Endometrial microvascular endothelial cells (primary cell): Measurements from ENCODE around the gene ECHS1. TPM values are rescaled to one million over a fixed set of nuclear protein-coding genes. Genes with fewer than 3 reads are reported as not detected.
"Not testable (repeated sequence)": the region's sequence is repeated elsewhere in the genome, so short reads cannot be mapped to it uniquely, and the experiment has no call there.

Source experiments
- in situ Hi-C: cut with HindIII; loops from 2 replicates; pipeline ENCODE4 v1.10.0; 2017; ENCODE audit warnings: low sequenced_read_pairs, low pct_unique_long_range_greater_than_20kb; ENCODE audit errors: inconsistent ontology term
- total RNA-seq: library from RNA; depleted of rRNA; stranded (reverse); fragments of >200 nt; gene quantifications from one replicate; pipeline ENCODE4 v1.2.3, GENCODE V29; 2015; ENCODE audit errors: inconsistent ontology term

ECHS1 gene
- total RNA-seq, 1 donor from 2014 or later: 136 TPM

GRCh38 chr10:133332936-133333699 is 40.0 kb downstream of the ECHS1 start:
- in situ Hi-C loops: no loop called here

- in situ Hi-C loops: no loop called here
These were observed 43.5 kb downstream of the ECHS1 start for GRCh38 chr10:133329491-133330202.

DNA sequence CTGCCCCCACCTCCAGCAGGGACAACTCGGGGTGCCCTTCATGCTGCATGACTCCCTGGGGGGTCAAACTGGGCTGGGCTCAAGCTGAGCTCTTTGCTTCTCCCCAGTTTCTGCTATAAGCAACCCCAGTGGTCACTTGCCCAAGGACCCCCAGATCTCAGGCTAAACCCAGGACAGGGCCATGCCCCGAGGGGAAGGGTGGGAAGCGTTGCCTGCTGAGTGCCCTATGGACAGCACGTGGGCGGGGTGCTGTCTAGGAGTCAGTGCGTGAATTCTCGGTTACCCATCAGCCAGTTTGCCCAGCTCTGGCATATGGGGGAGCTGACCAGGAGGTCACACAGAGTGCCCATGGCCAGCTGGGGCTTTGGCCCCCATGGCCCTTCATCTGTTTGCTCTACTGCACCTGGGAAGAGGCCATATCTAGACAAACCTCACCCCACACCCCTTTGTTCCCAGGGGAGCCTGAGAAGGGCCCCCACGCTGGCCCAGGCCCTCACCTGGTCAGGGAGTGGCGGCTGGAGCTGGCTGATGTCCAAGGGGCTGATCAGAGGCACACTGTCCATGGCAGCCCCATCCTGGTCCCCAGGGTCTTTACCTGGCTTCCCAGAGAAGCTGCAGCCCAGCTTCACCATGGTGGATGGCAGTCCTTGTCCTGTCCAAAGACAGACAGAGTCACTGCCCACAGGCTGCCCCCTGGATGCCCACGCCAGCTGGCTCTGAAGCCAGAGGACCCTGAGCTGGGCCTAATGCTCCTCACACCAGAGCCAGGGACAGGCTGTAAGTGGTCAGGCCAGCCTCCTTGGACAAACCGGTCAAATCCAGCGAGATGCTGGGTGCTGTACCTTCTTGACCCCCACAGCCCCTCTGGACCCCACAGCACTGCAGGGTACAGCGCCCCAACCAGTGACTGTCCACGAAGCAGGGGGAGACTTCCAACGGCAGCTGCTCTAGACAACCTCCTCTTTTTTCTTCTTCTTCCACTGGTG is 44.5 kb downstream of the ECHS1 start:
- in situ Hi-C loops: no loop called here

DNA sequence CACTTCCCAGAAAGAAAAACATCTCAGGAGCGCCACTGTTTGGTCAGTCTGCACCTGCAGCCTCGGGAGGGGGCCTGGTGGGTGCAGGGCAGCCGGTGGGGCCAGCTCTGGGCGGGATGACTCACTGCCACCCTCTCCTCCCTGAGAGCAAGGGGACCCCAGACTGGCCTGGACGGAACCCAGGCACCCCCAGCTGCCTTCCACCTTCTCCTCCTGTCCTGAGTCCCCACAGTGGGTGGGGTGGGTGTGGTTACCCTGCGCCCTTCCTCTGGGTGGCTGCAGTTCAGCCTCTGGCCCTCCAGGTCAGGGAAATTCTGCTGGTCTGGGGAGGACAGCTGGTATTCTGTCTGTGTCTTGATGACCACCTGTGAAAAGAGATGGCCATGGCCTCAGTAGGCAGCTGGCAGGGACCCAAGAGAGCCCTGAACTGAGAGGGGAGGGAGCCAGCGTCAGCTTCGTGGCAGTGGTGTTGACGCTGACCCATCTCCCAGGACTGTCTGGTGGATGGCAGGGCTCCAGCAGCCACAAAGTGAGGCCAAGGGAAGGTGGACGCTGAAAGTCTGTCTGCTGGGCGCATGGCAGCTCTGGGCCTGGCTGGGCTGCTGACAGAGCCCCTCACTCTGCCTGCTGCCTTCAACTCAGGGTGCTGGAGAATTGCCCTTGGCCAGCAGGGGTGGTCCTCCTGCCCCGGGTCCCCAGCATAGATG is 45.4 kb downstream of the ECHS1 start:
- in situ Hi-C loops: no loop called here

- in situ Hi-C loops: no loop called here
These were observed 46.2 kb downstream of the ECHS1 start for GRCh38 chr10:133326745-133327650.

GRCh38 chr10:133326223-133326551 is 47.0 kb downstream of the ECHS1 start:
- in situ Hi-C loops: no loop called here

- in situ Hi-C loops: no loop called here
These were observed 47.5 kb downstream of the ECHS1 start for GRCh38 chr10:133325440-133326222.

DNA sequence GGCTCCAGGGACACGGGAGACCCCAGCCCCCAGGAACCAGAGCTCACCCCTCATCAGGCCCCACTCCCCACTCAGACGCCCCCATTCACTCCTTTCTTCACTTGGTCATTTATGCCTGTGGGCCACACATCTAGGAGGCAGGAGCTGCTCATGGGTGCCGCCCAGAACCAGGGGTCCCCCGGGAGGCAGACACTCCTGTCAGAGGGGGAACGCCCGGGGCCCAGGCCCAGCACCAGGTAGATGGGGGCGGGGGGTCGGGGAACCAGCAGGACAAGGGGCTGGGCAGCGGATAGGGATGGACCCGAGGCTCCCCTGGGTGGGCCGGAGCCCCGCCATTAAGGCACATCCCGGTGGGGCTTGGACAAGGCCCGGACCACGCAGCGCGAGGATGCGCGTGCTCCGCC is 48.3 kb downstream of the ECHS1 start:
- in situ Hi-C loops: no loop called here

DNA sequence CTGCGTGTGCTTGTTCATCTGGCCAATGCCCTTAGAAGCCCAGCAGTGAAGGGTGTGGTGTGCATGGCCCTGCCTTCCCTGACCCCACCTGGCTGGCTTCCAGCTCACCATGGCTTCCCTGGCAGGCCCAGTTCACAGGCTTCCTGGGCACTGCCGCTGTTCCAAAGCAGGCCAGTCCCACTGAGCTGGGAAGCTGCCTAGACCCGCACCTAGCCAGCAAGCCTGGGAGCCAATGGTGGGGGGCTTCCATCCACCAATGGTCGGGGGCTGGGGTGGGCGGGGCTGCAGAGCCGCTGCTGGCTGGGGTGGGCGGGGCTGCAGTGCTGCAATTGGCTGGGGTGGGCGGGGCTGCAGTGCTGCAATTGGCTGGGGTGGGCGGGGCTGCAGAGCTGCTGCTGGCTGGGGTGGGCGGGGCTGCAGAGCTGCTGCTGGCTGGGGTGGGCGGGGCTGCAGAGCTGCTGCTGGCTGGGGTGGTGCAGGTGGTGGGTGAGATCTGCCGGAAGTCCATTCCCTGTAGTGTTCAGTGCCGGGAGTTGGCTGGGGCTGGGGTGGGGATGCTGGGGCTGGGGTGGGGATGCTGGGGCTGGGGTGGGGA is 48.9 kb downstream of the ECHS1 start:
- in situ Hi-C loops: no loop called here

- in situ Hi-C loops: not testable (repeated sequence)
These were observed 51.0 kb downstream of the ECHS1 start for GRCh38 chr10:133322064-133322709.

- in situ Hi-C loops: not testable (repeated sequence)
These were observed 52.2 kb downstream of the ECHS1 start for GRCh38 chr10:133320852-133321422.

DNA sequence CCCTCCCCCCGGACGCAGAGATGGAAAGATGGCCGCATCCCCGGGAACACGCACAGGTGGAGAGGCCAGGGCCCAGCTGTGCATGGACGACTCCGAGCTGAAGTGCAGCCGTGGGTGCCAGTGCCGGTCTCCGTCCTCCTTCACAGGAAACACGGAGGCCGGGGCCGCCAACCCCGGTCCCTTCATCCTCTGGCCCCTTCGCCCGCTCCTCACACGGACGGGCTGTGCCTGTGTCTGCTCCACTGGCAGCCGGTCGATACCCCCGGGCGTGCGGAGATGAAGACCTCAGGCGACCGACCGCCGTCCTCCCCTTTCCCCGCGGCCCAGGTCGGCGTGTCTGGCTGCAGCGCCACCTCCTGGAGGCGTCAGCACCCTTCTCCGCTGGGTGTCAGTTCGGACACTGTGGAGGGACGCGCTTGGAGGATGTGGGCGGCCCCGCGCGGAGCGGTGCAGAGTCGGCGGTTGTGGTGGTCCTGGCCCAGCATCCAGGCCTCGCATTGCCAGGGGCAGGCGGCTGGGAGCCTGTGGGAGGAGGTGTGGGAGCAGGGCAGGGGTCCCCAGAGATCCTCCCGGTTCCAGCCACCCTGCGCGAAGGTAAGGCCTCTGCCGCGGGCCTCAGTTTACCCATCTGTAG is 54.5 kb downstream of the ECHS1 start:
- in situ Hi-C loops: no loop called here

DNA sequence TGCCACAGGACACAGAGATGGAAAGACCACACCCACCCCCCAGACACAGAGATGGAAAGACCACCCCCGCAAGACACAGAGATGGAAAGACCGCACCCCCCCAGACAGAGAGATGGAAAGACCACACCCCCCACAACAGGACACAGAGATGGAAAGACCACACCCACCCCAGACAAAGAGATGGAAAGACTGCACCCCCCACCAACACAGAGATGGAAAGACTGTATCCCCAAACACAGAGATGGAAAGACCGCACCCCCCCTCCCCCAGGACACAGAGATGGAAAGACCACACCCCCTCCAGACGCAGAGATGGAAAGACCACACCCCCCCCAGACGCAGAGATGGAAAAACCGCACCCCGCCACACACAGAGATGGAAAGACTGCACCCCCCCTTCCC is 56.4 kb downstream of the ECHS1 start:
- in situ Hi-C loops: no loop called here

DNA sequence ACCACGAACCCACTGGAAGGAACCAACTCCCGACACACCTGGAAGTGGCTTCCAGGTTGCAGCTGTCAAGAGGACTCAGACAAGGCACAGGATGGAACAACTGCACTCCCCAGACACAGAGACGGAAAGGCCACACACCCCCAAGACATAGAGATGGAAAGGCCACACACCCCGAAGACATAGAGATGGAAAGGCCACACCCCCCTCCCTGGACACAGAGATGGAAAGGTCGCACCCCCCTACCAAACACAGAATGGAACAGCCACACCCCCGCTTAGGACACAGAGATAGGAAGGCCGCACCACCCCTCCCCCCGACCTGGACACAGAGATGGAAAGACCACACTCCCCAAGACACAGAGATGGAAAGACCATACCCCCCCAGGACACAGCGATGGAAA is 56.9 kb downstream of the ECHS1 start:
- in situ Hi-C loops: no loop called here

DNA sequence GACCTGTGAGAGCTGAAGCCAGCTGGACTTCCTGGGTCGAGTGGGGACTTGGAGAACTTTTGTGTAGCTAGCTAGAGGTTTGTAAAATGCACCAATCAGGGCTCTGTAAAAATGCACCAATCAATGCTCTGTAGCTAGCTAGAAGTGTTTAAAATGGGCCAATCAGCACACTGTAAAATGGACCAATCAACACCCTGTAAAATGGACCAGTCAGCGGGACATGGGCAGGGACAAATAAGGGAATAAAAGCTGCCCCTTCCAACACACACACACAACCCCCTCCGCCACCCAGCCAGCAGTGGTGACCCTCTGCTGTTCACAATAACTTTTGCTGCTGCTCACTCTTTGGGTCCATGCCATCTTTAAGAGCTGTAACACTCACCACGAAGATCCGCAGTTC is 57.3 kb downstream of the ECHS1 start:
- in situ Hi-C loops: no loop called here

DNA sequence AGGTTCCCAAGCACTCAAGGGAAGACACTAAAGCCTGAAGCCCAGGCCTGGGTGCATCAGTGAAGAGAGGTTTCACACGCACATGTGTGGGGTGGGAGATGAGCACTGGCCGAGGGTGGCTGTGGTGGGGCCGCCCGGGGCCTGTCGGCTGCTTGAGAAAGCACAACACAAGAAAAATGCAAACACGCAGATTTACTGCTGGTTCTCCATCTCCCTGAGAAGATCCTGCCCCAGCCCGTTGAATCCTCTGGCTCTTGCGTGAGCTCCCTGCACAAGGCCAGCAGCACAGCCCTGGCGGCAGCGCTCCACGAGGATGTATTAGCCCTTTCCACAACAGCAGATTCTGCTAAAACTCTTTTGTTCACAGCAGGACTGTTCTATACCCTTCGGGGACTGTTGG is 58.2 kb downstream of the ECHS1 start:
- in situ Hi-C loops: no loop called here
